ENCODE data around the gene MTARC2. TPM values are rescaled to one million over a fixed set of nuclear protein-coding genes. Genes with fewer than 3 reads are reported as not detected.

Gene MTARC2
- total RNA-seq, 1 donor from 2014 or later, result 11.6 TPM

DNA sequence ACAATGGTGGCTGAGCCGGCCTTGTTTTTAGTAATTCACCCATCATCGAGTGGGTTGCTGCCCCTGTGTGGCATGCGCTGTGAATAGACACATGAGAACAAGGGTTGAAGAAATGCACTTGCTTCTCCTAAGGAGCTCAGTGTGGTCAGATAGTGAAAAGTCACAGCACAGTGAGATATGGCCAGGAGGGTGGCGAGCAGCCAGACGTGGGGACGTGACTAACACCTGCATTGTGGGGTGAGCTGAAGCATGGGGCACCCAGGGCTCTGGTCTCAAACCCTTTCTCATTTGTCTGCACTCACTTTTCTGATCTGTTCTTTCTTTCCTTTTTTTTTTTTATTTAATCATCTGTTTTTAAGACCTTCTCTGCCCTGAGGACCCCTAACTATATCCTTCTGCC is 52.1 kb downstream of the MTARC2 start:
- no peak for DNase-seq (ENCODE audit: low spot score)

DNA sequence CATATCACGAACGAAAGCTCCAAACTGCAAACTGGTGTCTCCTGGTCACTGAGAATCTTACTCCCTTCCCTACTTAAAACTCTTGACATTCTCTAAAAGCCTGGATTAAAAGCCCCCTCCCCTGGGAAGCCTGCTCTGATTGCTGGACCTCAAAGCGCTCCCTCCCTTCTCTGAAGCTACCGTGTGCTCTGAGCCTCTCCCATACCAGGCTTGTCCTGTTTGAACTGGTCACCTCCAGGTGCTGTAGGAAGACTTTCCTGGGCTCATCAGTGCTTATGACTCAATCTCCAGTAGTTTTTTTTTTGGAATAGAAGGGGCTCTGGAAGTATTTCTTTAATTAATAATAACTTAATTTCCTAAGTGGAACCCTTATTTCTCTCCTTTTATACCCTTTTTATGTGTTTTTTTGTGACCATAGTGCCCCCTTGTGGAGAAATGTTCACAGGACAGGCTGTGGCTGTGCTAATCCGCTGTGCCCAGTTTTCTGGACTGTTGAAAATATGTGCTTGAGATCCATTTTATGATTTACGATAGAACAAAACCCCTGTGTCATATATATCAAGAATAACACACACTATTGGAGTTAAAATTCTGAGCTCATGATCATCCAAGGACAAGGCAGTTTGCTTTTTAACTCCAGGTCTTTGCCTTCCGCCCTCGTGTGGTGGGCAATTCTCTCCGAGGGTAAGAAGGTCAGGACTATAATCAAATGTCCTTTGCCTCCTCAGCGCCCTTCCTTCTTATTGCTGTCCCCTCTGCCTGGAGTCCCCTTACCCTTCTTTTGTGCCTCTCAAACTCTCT is 55.5 kb downstream of the MTARC2 start:
- DNase-seq (ENCODE audit: low spot score), result peak; percentile 34

GRCh38 chr1:220804202-220804586 is 56.1 kb downstream of the MTARC2 start:
- peak; percentile 67 for DNase-seq (ENCODE audit: low spot score)

DNA sequence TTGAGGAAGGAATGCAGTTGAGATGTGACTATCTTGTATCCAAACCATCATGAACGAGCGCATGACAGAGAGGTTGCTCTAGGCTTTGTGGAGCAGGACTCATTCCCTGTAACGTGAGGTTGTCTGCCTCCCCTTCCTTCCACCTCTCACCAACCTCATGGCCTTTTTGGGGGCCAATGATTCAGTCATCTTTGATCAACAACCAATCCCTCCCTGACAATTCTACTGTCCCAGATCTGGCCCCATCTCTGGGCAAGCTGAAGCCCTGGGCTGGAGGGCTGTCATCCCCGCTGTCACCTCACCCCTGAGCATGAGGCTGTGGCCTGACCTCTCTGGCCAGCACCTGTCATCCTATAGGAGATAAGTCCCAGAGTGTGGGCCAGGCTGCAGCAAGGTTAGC is 58.3 kb downstream of the MTARC2 start:
- DNase-seq (ENCODE audit: low spot score), result no peak

DNA sequence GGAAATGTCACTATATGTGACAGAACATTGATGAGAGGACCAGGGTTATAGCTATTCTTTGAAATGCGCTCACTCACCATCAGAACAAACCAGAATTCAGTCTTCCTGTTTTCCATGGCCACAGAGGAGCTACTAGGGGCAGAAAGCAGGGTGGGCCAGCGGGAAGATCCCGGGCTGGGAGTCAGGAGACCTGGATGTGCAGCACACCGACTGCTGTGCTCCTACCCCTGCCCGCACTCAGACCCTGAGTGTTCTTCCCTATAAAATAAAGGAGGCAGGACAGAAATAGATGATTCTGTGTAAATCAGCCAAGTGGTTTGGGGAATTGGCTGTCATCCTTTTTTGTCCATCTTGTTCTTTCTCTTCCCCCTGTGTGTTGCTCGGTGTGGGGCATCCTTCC is 59.6 kb downstream of the MTARC2 start:
- DNase-seq (ENCODE audit: low spot score), result no peak

DNA sequence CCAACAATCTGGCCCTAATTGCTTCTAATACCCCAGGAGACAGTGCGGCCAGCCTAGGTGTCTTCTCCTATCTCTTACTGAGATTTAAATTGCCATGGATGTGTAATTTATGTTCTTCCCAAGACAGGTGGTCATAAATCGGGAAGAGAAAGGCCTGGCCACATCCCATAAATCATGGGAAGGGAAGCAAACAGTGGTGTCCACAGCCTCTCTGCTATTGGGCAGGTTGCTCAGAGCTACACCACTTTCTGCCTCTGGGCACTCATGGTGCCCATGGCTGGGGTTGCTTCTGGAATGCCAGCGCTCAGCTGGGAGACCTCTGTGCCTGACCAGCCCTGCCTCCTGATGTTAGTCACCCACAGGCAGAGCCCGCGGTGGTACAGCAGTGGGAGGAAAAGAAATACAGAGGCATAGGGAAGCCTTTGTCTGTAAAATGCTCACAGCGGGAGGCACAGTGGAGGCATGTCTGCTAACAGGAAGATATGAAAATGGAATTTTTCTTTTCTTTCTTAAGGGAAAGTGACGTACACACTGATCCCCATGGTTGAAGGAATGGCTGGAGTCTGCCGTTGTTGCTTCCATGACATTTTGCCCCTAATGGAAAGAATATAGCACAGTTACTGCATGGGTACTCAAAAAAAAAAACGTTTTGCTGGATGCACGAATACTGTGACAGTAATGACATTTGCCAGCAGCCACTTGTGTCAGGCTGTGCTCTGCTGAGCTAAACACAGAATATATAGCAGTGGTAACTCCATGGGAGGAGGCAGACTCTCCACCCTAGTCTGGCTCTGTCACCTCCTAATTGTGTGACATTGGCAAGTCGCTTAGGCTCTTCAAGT is 60.4 kb downstream of the MTARC2 start:
- DNase-seq (ENCODE audit: low spot score), result no peak

DNA sequence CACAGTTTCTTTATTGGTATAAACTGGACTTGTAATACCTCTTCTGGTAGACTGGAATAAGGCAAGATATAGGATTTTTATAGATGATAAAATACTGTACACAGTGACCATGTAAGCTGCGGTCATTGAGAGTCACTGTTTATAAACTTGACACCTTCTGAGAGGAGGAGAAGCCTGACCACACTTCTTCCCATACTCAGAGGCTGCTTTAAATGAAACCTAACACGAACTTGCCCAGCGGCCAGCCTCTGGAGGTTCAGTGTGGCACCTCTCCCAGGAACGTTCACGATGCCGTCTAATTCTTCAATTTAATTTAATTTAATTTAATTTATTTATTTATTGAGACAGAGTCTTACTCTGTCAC is 61.0 kb downstream of the MTARC2 start:
- DNase-seq (ENCODE audit: low spot score), result no peak

DNA sequence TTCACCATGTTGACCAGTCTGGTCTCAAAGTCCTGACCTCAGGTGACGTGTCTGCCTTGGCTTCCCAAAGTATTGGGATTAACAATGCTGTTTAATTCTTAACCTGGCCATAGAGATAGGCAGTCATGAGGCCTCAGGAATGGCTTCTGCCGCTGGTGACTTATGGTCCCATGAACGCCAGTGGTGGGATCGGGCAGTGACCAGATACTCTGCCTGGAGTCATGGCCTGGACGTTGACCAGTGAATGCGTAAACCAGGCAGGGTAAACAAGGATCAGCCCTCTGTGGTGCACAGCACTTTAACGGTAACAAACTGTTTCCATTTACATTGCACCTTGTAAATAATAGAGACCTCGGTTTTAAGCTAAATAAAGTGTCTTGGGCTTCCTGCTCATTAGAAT is 61.6 kb downstream of the MTARC2 start:
- no peak for DNase-seq (ENCODE audit: low spot score)

- peak; percentile 87 for DNase-seq (ENCODE audit: low spot score)
These were observed 62.1 kb downstream of the MTARC2 start for GRCh38 chr1:220810179-220810653.

GRCh38 chr1:220810963-220811362 is 62.8 kb downstream of the MTARC2 start:
- no peak for DNase-seq (ENCODE audit: low spot score)

DNA sequence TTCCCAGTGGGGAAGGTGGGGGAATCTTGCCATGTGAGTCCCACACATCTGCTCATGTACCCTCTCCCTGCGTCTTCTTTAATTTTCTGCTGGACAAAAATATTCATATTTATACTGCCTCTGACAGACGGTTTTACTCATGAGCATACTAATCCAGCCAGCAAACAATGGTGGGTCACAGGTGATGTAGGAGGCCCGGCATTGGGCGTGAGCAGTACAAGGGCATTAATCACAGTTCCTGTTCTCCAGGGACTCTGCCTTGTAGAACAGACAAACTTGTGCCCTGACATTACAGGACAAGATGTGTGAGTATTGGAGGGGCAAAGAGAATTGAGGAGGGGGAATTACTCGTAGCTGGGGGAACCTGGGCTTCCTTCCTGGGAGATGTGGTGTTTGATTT is 63.6 kb downstream of the MTARC2 start:
- no peak for DNase-seq (ENCODE audit: low spot score)

DNA sequence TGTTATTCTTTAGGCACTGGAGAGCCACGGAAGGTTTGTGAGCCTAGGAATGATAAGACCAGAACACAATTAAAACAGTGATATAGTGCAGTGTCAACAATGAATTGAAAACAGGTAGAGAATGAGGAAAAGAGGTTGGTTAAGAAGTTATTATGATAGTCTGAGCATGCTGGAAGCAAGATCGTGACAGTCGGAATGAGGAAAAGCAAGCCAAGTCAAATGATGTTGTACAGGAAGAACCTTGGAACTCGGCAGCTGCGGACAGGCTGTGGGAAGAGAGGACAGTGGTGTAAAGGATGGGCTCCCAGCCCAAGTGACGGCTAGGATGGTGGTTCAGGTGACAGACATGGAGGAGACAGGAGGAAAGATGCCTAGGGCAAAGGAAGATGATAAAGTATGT is 64.2 kb downstream of the MTARC2 start:
- DNase-seq (ENCODE audit: low spot score), result no peak

- no peak for DNase-seq (ENCODE audit: low spot score)
These were observed 64.9 kb downstream of the MTARC2 start for GRCh38 chr1:220813013-220813412.

- no peak for DNase-seq (ENCODE audit: low spot score)
These were observed 67.3 kb downstream of the MTARC2 start for GRCh38 chr1:220815409-220815808.

DNA sequence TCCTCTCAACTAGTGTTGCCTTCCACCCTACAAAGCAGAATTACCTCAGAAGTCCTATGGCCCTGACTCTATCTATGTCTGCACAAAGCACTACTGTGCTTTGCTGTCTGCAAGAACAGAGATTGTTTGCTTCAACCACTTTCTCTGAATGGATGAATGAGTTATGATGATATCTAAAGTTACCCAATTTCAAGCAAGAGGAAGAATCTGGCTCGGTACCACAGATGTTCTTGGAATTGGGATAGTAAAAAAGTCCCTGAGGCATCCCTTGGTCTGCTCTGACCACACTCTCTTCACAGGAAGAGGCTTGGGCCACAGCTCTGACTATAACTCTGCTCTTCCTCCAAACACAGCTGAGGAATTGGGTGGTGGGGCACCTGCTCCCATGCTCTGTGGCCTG is 69.8 kb downstream of the MTARC2 start:
- no peak for DNase-seq (ENCODE audit: low spot score)

GRCh38 chr1:220818421-220819173 is 70.5 kb downstream of the MTARC2 start:
- DNase-seq (ENCODE audit: low spot score), result peak; percentile 58

- DNase-seq (ENCODE audit: low spot score), result no peak
These were observed 71.4 kb downstream of the MTARC2 start for GRCh38 chr1:220819467-220820026.

GRCh38 chr1:220824031-220824989 is 76.2 kb downstream of the MTARC2 start:
- DNase-seq (ENCODE audit: low spot score), result no peak

DNA sequence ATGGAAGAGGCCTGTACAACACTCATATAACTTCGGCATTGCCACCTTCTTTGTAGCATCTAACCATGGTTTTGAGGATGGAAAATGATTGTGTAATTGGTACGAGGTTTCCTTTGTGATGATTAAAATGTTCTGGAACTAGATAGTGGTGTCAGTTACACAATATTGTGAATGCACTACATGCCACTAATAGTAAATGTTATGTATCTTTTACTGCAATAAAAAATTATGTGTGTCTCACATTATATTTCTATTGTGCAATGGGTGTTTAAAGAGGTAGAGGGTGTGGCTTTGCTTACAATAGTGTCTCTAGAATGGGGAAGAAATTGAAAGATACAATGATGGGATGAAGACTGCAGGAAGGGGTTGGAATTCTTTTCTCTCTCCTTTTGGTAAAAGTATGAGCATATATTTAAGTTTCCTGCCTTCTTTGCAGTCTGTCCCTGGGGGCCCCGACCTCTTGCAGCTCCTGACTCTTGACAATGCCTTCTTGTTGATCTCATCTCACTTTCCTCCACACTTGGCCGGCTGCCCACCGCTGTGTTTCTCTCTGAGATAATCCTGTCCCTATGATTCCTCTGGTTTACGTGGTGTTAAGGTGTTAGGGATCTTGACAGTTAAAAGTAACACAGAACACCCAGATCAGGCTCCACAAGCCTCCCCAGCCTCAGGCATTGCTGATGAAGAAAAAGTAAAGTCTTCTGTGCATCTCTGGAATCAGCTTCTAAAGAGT is 77.9 kb downstream of the MTARC2 start:
- peak; percentile 59 for DNase-seq (ENCODE audit: low spot score)

- DNase-seq (ENCODE audit: low spot score), result no peak
These were observed 78.6 kb downstream of the MTARC2 start for GRCh38 chr1:220826729-220827128.
